Calu3 (cell line): ENCODE data around the gene ICOS. TPM values are rescaled to one million over a fixed set of nuclear protein-coding genes. Genes with fewer than 3 reads are reported as not detected.

Experiments used
- BruUV-seq: library from RNA; stranded (reverse); fragments of 400-500 nt; replicated peaks from 2 replicates; lab custom pipeline; 2021; lab: Mats Ljungman, UMichigan
- CTCF ChIA-PET: fragments of 300-600 bp; sonication (Branson Sonifier 250); formaldehyde crosslinking; loops from one replicate; lab custom pipeline; 2022; ENCODE audit warnings: antibody characterized with exemption; lab: Charles Lee
- DNase-seq: peaks from one replicate; pipeline ENCODE4 v3.0.0; 2022
- H3K27ac Mint-ChIP-seq: one replicate; pipeline ENCODE4 v1.8.0; 2022; ENCODE audit warnings: mixed read lengths; ENCODE audit not compliant: unreplicated experiment
- H3K27me3 Mint-ChIP-seq: one replicate; pipeline ENCODE4 v1.8.0; 2022; ENCODE audit warnings: mixed read lengths; ENCODE audit not compliant: unreplicated experiment
- H3K36me3 Mint-ChIP-seq: one replicate; pipeline ENCODE4 v1.8.0; 2022; ENCODE audit warnings: mild to moderate bottlenecking, moderate library complexity, mixed read lengths; ENCODE audit not compliant: insufficient read depth, unreplicated experiment
- H3K4me1 Mint-ChIP-seq: one replicate; pipeline ENCODE4 v1.8.0; 2022; ENCODE audit warnings: mild to moderate bottlenecking, low read depth, mixed read lengths; ENCODE audit not compliant: unreplicated experiment
- H3K4me3 Mint-ChIP-seq: one replicate; pipeline ENCODE4 v1.8.0; 2022; ENCODE audit warnings: mild to moderate bottlenecking, low read depth, moderate library complexity, mixed read lengths; ENCODE audit not compliant: unreplicated experiment
- H3K9me3 Mint-ChIP-seq: one replicate; pipeline ENCODE4 v1.8.0; 2022; ENCODE audit warnings: low read depth, mixed read lengths; ENCODE audit not compliant: unreplicated experiment
- intact Hi-C: fragments of 100-400 bp; cut with micrococcal nuclease; formaldehyde crosslinking; loops from one replicate; pipeline ENCODE4 v1.10.0; 2022; ENCODE audit not compliant: unreplicated experiment
- total RNA-seq: library from RNA; stranded (reverse); gene quantifications from 2 replicates; pipeline ENCODE4 v1.2.3, GENCODE V29; 2022
- TF ChIP-seq, protein P1 (sequence below): fragments of 200-600 bp; IDR thresholded peaks from one replicate; pipeline ENCODE4 v1.8.0; 2022; ENCODE audit warnings: antibody characterized with exemption; ENCODE audit not compliant: unreplicated experiment

Gene ICOS
- total RNA-seq, 1 experiment from 2014 or later = not detected

GRCh38 chr2:204004912-204005311, 68.3 kb downstream of the ICOS start:
- no TSS peak for BruUV-seq
- Mint-ChIP-seq H3K4me1 (no peaks in the 10 kb centered on the region), H3K27me3 (peaks cover 61% of the 10 kb centered on the region), H3K36me3 (no peaks in the 10 kb centered on the region), H3K4me3 (no peak overlapping the region), H3K27ac (no peak overlapping the region), H3K9me3 (no peaks in the 10 kb centered on the region)
- TF ChIP-seq, protein P1, sequence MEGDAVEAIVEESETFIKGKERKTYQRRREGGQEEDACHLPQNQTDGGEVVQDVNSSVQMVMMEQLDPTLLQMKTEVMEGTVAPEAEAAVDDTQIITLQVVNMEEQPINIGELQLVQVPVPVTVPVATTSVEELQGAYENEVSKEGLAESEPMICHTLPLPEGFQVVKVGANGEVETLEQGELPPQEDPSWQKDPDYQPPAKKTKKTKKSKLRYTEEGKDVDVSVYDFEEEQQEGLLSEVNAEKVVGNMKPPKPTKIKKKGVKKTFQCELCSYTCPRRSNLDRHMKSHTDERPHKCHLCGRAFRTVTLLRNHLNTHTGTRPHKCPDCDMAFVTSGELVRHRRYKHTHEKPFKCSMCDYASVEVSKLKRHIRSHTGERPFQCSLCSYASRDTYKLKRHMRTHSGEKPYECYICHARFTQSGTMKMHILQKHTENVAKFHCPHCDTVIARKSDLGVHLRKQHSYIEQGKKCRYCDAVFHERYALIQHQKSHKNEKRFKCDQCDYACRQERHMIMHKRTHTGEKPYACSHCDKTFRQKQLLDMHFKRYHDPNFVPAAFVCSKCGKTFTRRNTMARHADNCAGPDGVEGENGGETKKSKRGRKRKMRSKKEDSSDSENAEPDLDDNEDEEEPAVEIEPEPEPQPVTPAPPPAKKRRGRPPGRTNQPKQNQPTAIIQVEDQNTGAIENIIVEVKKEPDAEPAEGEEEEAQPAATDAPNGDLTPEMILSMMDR = no peak
- CTCF ChIA-PET = no interaction called here
- no peak for DNase-seq
- intact Hi-C loops = no loop called here

GRCh38 chr2:204005940-204006721, 69.6 kb downstream of the ICOS start:
- Mint-ChIP-seq H3K4me3 (no peak overlapping the region), H3K9me3 (no peaks in the 10 kb centered on the region), H3K27me3 (peaks cover 55% of the 10 kb centered on the region), H3K27ac (no peak overlapping the region), H3K4me1 (no peaks in the 10 kb centered on the region), H3K36me3 (no peaks in the 10 kb centered on the region)
- intact Hi-C loops = no loop called here
- CTCF ChIA-PET = no interaction called here
- BruUV-seq = no TSS peak
- DNase-seq = no peak
- TF ChIP-seq, protein P1 = no peak

- Mint-ChIP-seq H3K9me3 (no peaks in the 10 kb centered on the region), H3K36me3 (no peaks in the 10 kb centered on the region), H3K4me3 (no peak overlapping the region), H3K27ac (no peak overlapping the region), H3K4me1 (peaks cover 15% of the 10 kb centered on the region), H3K27me3 (peaks cover 34% of the 10 kb centered on the region)
- BruUV-seq = no TSS peak
- intact Hi-C loops = no loop called here
- CTCF ChIA-PET = no interaction called here
- no peak for DNase-seq
- TF ChIP-seq, protein P1 = no peak
Measured at GRCh38 chr2:204008352-204008751, 71.8 kb downstream of the ICOS start.

DNA sequence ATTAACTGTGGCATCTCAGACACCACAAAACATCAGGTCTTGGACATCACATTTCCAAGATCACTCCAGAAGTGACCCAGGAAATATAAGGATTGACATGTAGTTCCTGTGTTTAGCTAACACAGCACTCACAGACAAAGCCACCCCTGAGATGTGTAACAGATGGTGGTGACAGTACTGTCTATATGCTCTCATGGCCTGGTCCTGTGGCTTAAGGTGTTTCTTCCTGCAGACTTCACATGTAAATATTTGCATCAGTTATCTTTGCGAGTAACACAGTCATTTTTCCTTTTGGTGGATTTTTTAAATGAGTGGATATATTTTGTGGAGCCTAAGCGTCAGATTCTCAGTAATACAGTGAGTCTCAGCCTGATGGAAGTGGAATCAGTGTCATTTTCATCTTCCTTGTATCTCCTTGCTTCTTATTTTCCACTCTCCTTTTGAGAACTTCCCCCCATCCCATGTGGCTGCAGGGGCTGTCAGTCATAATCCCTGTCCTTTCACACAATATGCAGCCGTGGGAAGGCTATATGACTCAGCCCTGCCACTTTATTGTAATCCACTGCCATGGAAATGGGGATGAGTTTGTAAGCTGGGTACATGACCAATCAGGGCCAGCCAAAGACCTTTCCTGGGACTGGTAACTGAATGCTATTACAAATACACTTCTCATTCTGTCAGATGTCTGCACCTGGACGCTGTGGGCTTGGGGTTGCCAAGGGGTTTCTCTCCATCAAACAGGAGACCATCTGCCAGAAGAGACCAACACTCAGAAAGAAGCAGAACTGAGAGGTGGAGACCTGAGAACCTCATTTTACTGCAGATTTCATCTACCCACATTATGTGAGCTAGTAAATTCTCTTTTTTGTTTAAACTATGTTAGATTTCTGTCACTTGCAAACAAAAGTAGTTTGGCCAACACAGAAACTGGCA, 74.3 kb downstream of the ICOS start:
- intact Hi-C loops = no loop called here
- Mint-ChIP-seq H3K4me3 (no peak overlapping the region), H3K27me3 (peaks cover 39% of the 10 kb centered on the region), H3K27ac (no peak overlapping the region), H3K9me3 (no peaks in the 10 kb centered on the region), H3K4me1 (peaks cover 15% of the 10 kb centered on the region), H3K36me3 (no peaks in the 10 kb centered on the region)
- no peak for DNase-seq
- TF ChIP-seq, protein P1 = no peak
- no TSS peak for BruUV-seq
- CTCF ChIA-PET = no interaction called here

Other genes with a start within 250 kb of the ICOS start
- gene CD28, start 230.1 kb upstream of the ICOS start, total RNA-seq = 0.07 TPM in 1 of 2 replicates, not detected in the other
- gene CTLA4, start 69.0 kb upstream of the ICOS start, total RNA-seq = not detected in 2 replicates